Karpas-422 (cell line): ENCODE measurements around the gene RXRA. TPM values are rescaled to one million over a fixed set of nuclear protein-coding genes. Genes with fewer than 3 reads are reported as not detected.
A peak's percentile ranks its signal among the peaks of the same experiment; 100 is the strongest.

Source experiments
- DNase-seq: peaks from one replicate; pipeline ENCODE4 v3.0.0-alpha.2; 2015
- H2AFZ ChIP-seq: fragments of 200-600 bp; sonication (generic); 2 replicates; pipeline ENCODE4 v1.6.1; 2014; ENCODE audit warnings: antibody characterized with exemption, low read length, mixed read lengths
- H3K27ac ChIP-seq: fragments of 200-600 bp; sonication (generic); 2 replicates; pipeline ENCODE4 v1.5.1; 2014; ENCODE audit warnings: mild to moderate bottlenecking, low read length, moderate library complexity
- H3K27me3 ChIP-seq: fragments of 200-600 bp; sonication (generic); 2 replicates; pipeline ENCODE4 v1.6.1; 2014; ENCODE audit warnings: low read length, mixed read lengths
- H3K36me3 ChIP-seq: fragments of 200-600 bp; sonication (generic); 2 replicates; pipeline ENCODE4 v1.6.1; 2014; ENCODE audit warnings: low read length, mixed read lengths; ENCODE audit not compliant: insufficient read depth
- H3K4me1 ChIP-seq: fragments of 200-600 bp; sonication (generic); 2 replicates; pipeline ENCODE4 v1.6.1; 2014; ENCODE audit warnings: mild to moderate bottlenecking, low read length, mixed read lengths
- H3K4me2 ChIP-seq: fragments of 200-600 bp; sonication (generic); 2 replicates; pipeline ENCODE4 v1.6.1; 2014; ENCODE audit warnings: low read length, low read depth, mild to moderate bottlenecking; ENCODE audit not compliant: poor library complexity, severe bottlenecking
- H3K4me3 ChIP-seq: fragments of 200-600 bp; sonication (generic); 2 replicates; pipeline ENCODE4 v1.5.1; 2014; ENCODE audit warnings: mild to moderate bottlenecking, antibody characterized with exemption, low read length, mixed read lengths
- H3K79me2 ChIP-seq: fragments of 200-600 bp; sonication (generic); 2 replicates; pipeline ENCODE4 v1.6.1; 2014; ENCODE audit warnings: mild to moderate bottlenecking, low read length, mixed read lengths
- H3K9ac ChIP-seq: fragments of 200-600 bp; sonication (generic); 2 replicates; pipeline ENCODE4 v1.6.0; 2014; ENCODE audit warnings: low read length
- H3K9me2 ChIP-seq: fragments of 200-600 bp; sonication (generic), shearing (Covaris generic); replicated peaks from 2 replicates; pipeline ENCODE4 v1.6.0; 2014; ENCODE audit warnings: mild to moderate bottlenecking, low read length, moderate library complexity; ENCODE audit not compliant: insufficient read depth
- H3K9me3 ChIP-seq: fragments of 300-700, 200-600 bp; sonication (generic); 2 replicates; pipeline ENCODE4 v1.6.1; 2014; ENCODE audit warnings: low read length, mixed read lengths
- H4K20me1 ChIP-seq: fragments of 200-600 bp; sonication (generic); 2 replicates; pipeline ENCODE4 v1.6.1; 2014; ENCODE audit warnings: mild to moderate bottlenecking, antibody characterized with exemption, low read length, low read depth; ENCODE audit not compliant: insufficient read depth
- total RNA-seq: library from RNA; depleted of rRNA; stranded (reverse); fragments of >200 nt; shearing (Covaris generic); gene quantifications from 2 replicates; pipeline ENCODE4 v1.2.3, GENCODE V29; 2014; ENCODE audit warnings: low replicate concordance

RXRA gene
- total RNA-seq, 1 experiment from 2014 or later: not detected

- Histone ChIP-seq H3K27me3 (no peaks in the 10 kb centered on the region), H3K4me3 (no peak overlapping the region), H3K9ac (no peak overlapping the region), H3K4me2 (peak overlapping the region; percentile 32), H3K9me2 (no peaks in the 10 kb centered on the region), H3K79me2 (no peaks in the 10 kb centered on the region), H3K9me3 (no peaks in the 10 kb centered on the region), H4K20me1 (peaks cover 8% of the 10 kb centered on the region; the same call in 1 of the 2 replicates), H3K36me3 (no peaks in the 10 kb centered on the region), H3K27ac (no peak overlapping the region), H3K4me1 (peaks cover 21% of the 10 kb centered on the region), H2AFZ (no peak overlapping the region)
- no peak for DNase-seq
Measured at GRCh38 chr9:134346840-134347583, 20.8 kb downstream of the RXRA start.

- H3K9me3 ChIP-seq: no peaks in the 10 kb centered on the region
- no peak overlapping the region for H3K4me3 ChIP-seq
- H3K27me3 ChIP-seq: no peaks in the 10 kb centered on the region
- no peaks in the 10 kb centered on the region for H3K9me2 ChIP-seq
- H2AFZ ChIP-seq: no peak overlapping the region
- H3K27ac ChIP-seq: no peak overlapping the region
- no peaks in the 10 kb centered on the region for H3K79me2 ChIP-seq
- no peaks in the 10 kb centered on the region for H3K36me3 ChIP-seq
- H3K4me1 ChIP-seq: peaks cover 21% of the 10 kb centered on the region
- H3K4me2 ChIP-seq: no peak overlapping the region
- DNase-seq: no peak
- H4K20me1 ChIP-seq: peaks cover 8% of the 10 kb centered on the region; the same call in 1 of the 2 replicates
- H3K9ac ChIP-seq: no peak overlapping the region
Measured at GRCh38 chr9:134347996-134348395, 21.7 kb downstream of the RXRA start.

- no peak overlapping the region for H3K4me3 ChIP-seq
- no peaks in the 10 kb centered on the region for H3K9me2 ChIP-seq
- no peak overlapping the region for H3K4me2 ChIP-seq
- no peaks in the 10 kb centered on the region for H3K9me3 ChIP-seq
- peaks cover 8% of the 10 kb centered on the region; the same call in 1 of the 2 replicates for H4K20me1 ChIP-seq
- no peak overlapping the region for H3K27ac ChIP-seq
- DNase-seq: no peak
- H3K4me1 ChIP-seq: peaks cover 21% of the 10 kb centered on the region
- H2AFZ ChIP-seq: no peak overlapping the region
- H3K9ac ChIP-seq: no peak overlapping the region
- H3K36me3 ChIP-seq: no peaks in the 10 kb centered on the region
- H3K79me2 ChIP-seq: no peaks in the 10 kb centered on the region
- no peaks in the 10 kb centered on the region for H3K27me3 ChIP-seq
Measured at GRCh38 chr9:134348404-134349155, 22.3 kb downstream of the RXRA start.

GRCh38 chr9:134349936-134350335 is 23.7 kb downstream of the RXRA start:
- Histone ChIP-seq H3K4me3 (no peak overlapping the region), H3K27me3 (no peaks in the 10 kb centered on the region), H3K36me3 (no peaks in the 10 kb centered on the region), H2AFZ (no peak overlapping the region), H4K20me1 (peaks cover 11% of the 10 kb centered on the region; the same call in 1 of the 2 replicates), H3K4me2 (no peak overlapping the region), H3K27ac (no peak overlapping the region), H3K4me1 (peaks cover 21% of the 10 kb centered on the region), H3K9me3 (no peaks in the 10 kb centered on the region), H3K9ac (no peak overlapping the region), H3K79me2 (no peaks in the 10 kb centered on the region), H3K9me2 (no peaks in the 10 kb centered on the region)
- no peak for DNase-seq

GRCh38 chr9:134350416-134350994 is 24.2 kb downstream of the RXRA start:
- DNase-seq: no peak
- H3K9me2 ChIP-seq: no peaks in the 10 kb centered on the region
- H3K4me3 ChIP-seq: no peak overlapping the region
- no peaks in the 10 kb centered on the region for H3K27me3 ChIP-seq
- no peaks in the 10 kb centered on the region for H3K9me3 ChIP-seq
- no peaks in the 10 kb centered on the region for H3K36me3 ChIP-seq
- H3K4me1 ChIP-seq: peaks cover 21% of the 10 kb centered on the region
- H3K9ac ChIP-seq: no peak overlapping the region
- H3K4me2 ChIP-seq: no peak overlapping the region
- H4K20me1 ChIP-seq: peaks cover 11% of the 10 kb centered on the region; the same call in 1 of the 2 replicates
- H3K27ac ChIP-seq: no peak overlapping the region
- no peak overlapping the region for H2AFZ ChIP-seq
- no peaks in the 10 kb centered on the region for H3K79me2 ChIP-seq

- Histone ChIP-seq H3K4me3 (no peak overlapping the region), H3K4me1 (peaks cover 21% of the 10 kb centered on the region), H3K9me3 (no peaks in the 10 kb centered on the region), H3K9me2 (no peaks in the 10 kb centered on the region), H3K4me2 (no peak overlapping the region), H3K36me3 (no peaks in the 10 kb centered on the region), H4K20me1 (peaks cover 11% of the 10 kb centered on the region; the same call in 1 of the 2 replicates), H3K9ac (no peak overlapping the region), H2AFZ (no peak overlapping the region), H3K27ac (no peak overlapping the region), H3K79me2 (no peaks in the 10 kb centered on the region), H3K27me3 (no peaks in the 10 kb centered on the region)
- DNase-seq: no peak
Measured at GRCh38 chr9:134351606-134352176, 25.4 kb downstream of the RXRA start.

GRCh38 chr9:134352247-134352933 is 26.1 kb downstream of the RXRA start:
- Histone ChIP-seq H3K4me2 (no peak overlapping the region), H4K20me1 (peaks cover 11% of the 10 kb centered on the region; the same call in 1 of the 2 replicates), H3K4me3 (no peak overlapping the region), H2AFZ (no peak overlapping the region), H3K27me3 (no peaks in the 10 kb centered on the region), H3K9ac (no peak overlapping the region), H3K36me3 (no peaks in the 10 kb centered on the region), H3K4me1 (peaks cover 14% of the 10 kb centered on the region), H3K9me2 (no peaks in the 10 kb centered on the region), H3K79me2 (no peaks in the 10 kb centered on the region), H3K27ac (no peak overlapping the region), H3K9me3 (no peaks in the 10 kb centered on the region)
- no peak for DNase-seq
